GM06990 (cell line): ENCODE results near the gene SYNE4.

Experiments
- DNase-seq: peaks from one replicate; pipeline ENCODE4 v3.0.0-alpha.2; 2011; ENCODE audit not compliant: insufficient read length; ENCODE audit errors: extremely low read depth
- H3K27me3 ChIP-seq: replicated peaks from 2 replicates; pipeline ENCODE4 v1.6.0; 2011; ENCODE audit warnings: low read length; ENCODE audit not compliant: control insufficient read depth, insufficient read depth
- H3K36me3 ChIP-seq: 2 replicates; pipeline ENCODE4 v1.5.1; 2011; ENCODE audit warnings: low read length; ENCODE audit not compliant: control insufficient read depth, insufficient read depth
- H3K4me3 ChIP-seq: replicated peaks from 2 replicates; pipeline ENCODE4 v1.5.1; 2011; ENCODE audit warnings: low read depth, mild to moderate bottlenecking, control low read depth, low read length
- TF ChIP-seq, protein P1 (sequence below): IDR thresholded peaks from 2 replicates; pipeline ENCODE4 v1.5.1; 2011; ENCODE audit warnings: low read length, control low read depth, mild to moderate bottlenecking, inconsistent platforms; ENCODE audit not compliant: insufficient read depth, poor library complexity, severe bottlenecking

The SYNE4 gene, protein sequence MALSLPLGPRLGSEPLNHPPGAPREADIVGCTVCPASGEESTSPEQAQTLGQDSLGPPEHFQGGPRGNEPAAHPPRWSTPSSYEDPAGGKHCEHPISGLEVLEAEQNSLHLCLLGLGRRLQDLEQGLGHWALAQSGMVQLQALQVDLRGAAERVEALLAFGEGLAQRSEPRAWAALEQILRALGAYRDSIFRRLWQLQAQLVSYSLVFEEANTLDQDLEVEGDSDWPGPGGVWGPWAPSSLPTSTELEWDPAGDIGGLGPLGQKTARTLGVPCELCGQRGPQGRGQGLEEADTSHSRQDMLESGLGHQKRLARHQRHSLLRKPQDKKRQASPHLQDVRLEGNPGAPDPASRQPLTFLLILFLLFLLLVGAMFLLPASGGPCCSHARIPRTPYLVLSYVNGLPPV

DNA sequence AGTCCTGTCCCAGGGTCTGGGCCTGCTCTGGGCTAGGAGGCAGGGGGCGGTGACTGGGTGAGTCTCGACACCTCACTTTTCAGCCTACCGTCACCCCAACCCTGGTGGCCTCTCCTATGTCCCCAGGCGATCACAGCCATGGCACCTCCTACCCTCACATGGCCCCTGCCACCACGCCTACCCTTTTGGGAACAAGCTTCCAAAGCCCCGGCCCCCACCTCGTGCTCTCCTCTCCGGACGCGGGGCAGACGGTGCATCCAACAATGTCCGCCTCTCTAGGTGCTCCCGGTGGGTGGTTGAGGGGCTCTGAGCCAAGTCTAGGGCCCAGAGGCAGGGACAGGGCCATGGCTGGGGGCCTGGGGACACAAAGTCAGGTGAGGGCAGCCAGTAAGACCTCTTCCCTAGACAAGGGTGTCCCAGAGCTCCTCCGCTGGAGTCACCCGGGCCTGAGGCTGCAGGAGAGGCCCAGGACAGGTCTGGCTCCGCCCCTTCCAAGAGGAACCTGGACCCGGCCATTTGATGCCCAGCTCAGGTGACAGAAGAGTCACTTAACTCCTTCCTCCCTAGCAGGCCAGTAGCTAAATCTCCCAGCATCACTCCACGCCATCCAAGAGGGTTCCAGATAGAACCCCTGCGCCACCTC is at the start of gene SYNE4:
Gene SYNE4 (minus strand): TSS at position 478 of the 643 bp plus-strand sequence. CDS start 132 bp downstream, at position 346.
- TF ChIP-seq, protein P1, sequence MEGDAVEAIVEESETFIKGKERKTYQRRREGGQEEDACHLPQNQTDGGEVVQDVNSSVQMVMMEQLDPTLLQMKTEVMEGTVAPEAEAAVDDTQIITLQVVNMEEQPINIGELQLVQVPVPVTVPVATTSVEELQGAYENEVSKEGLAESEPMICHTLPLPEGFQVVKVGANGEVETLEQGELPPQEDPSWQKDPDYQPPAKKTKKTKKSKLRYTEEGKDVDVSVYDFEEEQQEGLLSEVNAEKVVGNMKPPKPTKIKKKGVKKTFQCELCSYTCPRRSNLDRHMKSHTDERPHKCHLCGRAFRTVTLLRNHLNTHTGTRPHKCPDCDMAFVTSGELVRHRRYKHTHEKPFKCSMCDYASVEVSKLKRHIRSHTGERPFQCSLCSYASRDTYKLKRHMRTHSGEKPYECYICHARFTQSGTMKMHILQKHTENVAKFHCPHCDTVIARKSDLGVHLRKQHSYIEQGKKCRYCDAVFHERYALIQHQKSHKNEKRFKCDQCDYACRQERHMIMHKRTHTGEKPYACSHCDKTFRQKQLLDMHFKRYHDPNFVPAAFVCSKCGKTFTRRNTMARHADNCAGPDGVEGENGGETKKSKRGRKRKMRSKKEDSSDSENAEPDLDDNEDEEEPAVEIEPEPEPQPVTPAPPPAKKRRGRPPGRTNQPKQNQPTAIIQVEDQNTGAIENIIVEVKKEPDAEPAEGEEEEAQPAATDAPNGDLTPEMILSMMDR = no peak
- peaks cover 4% of the 10 kb centered on the region for H3K36me3 ChIP-seq
- DNase-seq = no peak
- peak within 1 kb of the TSS; percentile 6 for H3K4me3 ChIP-seq
- H3K27me3 ChIP-seq = no peaks in the 10 kb centered on the region

DNA sequence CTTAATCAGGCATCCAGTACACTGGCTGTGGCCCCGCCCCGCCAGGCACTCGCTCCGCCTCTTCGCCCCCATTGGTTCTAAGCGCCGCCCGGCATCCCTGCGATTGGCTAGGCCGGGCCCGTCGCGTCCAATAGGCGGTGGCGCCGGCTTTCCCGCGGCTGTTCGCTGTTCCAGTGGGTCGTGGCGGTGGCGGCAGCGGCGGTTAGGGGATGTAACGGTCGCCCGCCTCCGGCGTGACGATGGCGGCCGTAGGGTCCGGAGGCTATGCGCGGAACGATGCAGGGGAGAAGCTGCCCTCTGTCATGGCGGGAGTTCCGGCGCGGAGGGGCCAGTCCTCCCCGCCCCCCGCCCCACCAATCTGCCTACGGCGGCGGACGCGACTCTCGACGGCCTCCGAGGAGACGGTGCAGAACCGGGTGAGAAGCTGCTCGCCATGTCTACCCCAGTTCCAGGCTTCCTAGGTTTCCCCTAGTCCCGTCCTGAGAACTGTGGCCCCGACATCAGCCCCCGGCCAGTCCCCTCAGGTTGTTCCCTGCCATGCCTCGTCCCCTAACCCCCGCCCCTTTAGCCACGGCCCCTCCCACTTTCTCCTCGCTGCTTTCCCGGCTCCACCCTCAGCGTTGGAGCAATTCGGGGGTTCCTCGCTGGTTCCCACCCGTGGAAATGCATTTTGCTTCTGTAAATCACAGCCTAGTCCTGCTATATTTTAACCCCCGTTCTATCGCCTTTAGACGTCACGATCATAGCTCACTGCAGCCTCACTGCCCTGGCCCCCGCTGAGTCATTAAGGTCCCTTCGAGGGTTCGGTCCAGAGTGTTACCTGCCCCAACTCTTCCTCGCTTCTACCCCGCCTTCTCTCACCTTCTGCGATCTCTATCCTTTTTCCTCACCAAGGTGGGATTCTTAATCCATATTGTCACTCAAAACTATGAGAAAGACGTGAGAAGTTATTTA is 46.4 kb upstream of the SYNE4 start, which contains the start of gene WDR62:
Gene WDR62 (plus strand): TSS at position 165 of the 954 bp plus-strand sequence. CDS start 75 bp downstream, at position 240.
- DNase-seq = peak; percentile 97
- Histone ChIP-seq H3K27me3 (no peaks in the 10 kb centered on the region), H3K4me3 (peak within 1 kb of the TSS; percentile 88), H3K36me3 (peaks cover 3% of the 10 kb centered on the region; the same call in 1 of the 2 replicates)
- TF ChIP-seq, protein P1 = no peak

DNA sequence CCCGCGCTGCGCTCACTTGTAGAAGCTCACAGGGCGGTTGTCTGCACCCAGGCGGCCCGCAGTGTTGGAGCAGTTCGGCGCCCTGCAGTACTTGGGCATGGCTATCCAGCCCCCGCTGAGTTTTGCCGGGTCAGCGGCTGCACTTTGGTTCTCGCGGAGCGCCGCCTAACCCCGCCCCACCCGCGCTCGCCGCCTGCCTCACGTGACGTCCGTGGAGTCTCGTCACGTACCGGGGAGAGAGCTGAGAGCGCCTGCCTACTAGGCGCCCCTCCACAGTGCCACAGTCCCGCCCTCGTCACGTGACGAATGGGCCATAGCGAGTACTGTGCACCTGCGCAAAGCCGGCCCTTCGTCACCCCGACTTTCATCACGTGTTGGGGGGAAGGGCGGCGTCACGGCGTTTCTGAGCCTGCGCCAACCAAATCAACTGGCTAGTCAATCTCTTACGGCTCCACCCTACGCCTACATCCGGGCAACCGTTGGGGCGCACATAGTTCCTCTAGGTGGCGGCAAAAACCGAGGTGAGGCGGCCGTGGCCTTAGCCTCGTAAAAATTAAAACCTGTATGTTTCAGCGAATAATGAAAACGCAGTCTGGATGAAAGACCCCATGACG is 45.6 kb upstream of the SYNE4 start, which contains the start of gene THAP8:
Gene THAP8 (minus strand): TSS at position 167 of the 614 bp plus-strand sequence. CDS start 68 bp downstream, at position 99.
- H3K4me3 ChIP-seq = peak within 1 kb of the TSS; percentile 88
- TF ChIP-seq, protein P1 = peak; percentile 51

DNA sequence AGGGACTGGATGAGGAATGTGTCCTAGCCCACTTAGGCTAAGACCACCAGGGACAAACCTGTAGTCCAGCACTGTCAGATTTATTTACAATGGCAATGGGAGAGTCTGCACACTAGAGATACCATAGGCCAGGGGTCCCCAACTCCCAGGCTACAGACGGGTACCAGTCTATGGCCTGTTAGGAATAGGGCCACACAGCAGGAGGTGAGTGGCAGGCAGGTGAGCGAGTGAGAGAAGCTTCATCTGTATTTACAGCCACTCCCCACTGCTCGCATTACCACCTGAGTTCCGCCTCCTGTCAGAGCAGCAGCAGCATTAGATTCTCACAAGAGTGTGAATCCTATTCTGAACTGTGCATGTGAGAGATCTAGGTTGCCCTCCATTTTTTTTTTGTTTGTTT is 43.0 kb upstream of the SYNE4 start:
- DNase-seq = no peak
- TF ChIP-seq, protein P1 = no peak
- H3K27me3 ChIP-seq = no peaks in the 10 kb centered on the region
- no peaks in the 10 kb centered on the region; the same call in 1 of the 2 replicates for H3K36me3 ChIP-seq
- H3K4me3 ChIP-seq = no peak overlapping the region

More for the DNA sequence above, 45.6 kb upstream of the SYNE4 start, which contains the start of gene THAP8:
- peak; percentile 99 for DNase-seq
- Histone ChIP-seq H3K27me3 (no peaks in the 10 kb centered on the region), H3K36me3 (no peaks in the 10 kb centered on the region)

DNA sequence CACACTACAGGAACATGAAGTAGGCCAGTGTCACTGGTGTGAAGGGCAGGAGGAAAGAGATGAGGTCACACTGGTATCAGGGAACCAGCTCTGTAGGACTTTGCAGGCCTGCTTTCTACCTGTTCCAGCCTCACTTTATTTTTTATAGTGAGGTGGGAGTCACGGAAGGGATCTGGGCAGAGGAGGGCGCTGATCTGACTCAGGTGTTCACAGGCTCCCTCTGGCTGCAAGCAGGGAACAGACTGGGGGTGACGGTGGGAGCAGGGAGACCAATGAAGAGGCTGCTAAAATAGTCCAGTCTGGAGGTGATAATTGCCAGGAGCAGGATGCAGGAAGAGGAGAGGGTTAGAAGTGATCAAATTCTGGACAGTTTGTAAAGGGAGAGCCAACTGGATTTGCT is 42.6 kb upstream of the SYNE4 start:
- H3K36me3 ChIP-seq = no peaks in the 10 kb centered on the region; the same call in 1 of the 2 replicates
- no peak for DNase-seq
- H3K4me3 ChIP-seq = no peak overlapping the region
- TF ChIP-seq, protein P1 = peak; percentile 32
- no peaks in the 10 kb centered on the region for H3K27me3 ChIP-seq
